Measurements from ENCODE around the gene TUNAR.

GRCh38 chr14:95935228-95935822, 58.7 kb downstream of the TUNAR start:
- TF ChIP-seq, protein P1, sequence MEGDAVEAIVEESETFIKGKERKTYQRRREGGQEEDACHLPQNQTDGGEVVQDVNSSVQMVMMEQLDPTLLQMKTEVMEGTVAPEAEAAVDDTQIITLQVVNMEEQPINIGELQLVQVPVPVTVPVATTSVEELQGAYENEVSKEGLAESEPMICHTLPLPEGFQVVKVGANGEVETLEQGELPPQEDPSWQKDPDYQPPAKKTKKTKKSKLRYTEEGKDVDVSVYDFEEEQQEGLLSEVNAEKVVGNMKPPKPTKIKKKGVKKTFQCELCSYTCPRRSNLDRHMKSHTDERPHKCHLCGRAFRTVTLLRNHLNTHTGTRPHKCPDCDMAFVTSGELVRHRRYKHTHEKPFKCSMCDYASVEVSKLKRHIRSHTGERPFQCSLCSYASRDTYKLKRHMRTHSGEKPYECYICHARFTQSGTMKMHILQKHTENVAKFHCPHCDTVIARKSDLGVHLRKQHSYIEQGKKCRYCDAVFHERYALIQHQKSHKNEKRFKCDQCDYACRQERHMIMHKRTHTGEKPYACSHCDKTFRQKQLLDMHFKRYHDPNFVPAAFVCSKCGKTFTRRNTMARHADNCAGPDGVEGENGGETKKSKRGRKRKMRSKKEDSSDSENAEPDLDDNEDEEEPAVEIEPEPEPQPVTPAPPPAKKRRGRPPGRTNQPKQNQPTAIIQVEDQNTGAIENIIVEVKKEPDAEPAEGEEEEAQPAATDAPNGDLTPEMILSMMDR (conservative IDR thresholded peaks at IDR 0.05; ENCODE audit: low read length) = no peak
- TF ChIP-seq EZH2phosphoT487 (IDR thresholded peaks at IDR 0.05; ENCODE audit: borderline replicate concordance) = no peak

All from Loucy (cell line).